ENCODE results near the gene SMIM20.

DNA sequence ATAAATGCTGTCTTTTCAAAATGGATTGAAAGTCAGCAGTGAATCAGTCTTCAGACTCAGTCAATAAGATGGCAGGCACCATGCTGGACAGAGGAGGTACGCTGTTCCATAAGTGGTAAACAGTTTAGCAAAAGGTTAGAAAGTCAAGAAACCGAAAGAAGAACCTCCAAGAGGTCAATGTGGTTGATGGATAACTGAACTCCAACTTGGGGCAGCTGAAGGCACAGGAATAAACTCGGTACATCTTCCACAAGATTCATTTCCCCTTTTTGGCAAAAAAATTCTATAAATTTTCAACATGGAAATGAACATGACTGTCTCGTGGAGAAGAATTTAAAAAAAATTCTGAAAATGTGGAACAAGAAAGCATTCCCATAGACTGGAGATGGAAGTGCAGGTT lies 32.8 kb upstream of the SMIM20 start:
- TF ChIP-seq, protein P1, sequence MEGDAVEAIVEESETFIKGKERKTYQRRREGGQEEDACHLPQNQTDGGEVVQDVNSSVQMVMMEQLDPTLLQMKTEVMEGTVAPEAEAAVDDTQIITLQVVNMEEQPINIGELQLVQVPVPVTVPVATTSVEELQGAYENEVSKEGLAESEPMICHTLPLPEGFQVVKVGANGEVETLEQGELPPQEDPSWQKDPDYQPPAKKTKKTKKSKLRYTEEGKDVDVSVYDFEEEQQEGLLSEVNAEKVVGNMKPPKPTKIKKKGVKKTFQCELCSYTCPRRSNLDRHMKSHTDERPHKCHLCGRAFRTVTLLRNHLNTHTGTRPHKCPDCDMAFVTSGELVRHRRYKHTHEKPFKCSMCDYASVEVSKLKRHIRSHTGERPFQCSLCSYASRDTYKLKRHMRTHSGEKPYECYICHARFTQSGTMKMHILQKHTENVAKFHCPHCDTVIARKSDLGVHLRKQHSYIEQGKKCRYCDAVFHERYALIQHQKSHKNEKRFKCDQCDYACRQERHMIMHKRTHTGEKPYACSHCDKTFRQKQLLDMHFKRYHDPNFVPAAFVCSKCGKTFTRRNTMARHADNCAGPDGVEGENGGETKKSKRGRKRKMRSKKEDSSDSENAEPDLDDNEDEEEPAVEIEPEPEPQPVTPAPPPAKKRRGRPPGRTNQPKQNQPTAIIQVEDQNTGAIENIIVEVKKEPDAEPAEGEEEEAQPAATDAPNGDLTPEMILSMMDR (IDR thresholded peaks at IDR 0.05; ENCODE audit: low read depth, low read length, poor library complexity, severe bottlenecking) = no peak
- TF ChIP-seq EZH2phosphoT487 (IDR thresholded peaks at IDR 0.05; ENCODE audit: borderline replicate concordance, low read length) = no peak

All from DOHH2 (cell line).